GM18517 (cell line): Measurements from ENCODE around the gene TENT4B.

Experiments
- ATAC-seq: cut with Tn5 transposase; IDR thresholded peaks from one replicate; pipeline ENCODE4 v1.9.1; 2021; ENCODE audit warnings: mild to moderate bottlenecking, moderate library complexity; ENCODE audit not compliant: unreplicated experiment

TENT4B gene

GRCh38 chr16:50252874-50253513 lies 99.9 kb downstream of the TENT4B start:
- ATAC-seq, result no peak

GRCh38 chr16:50253514-50253910 lies 100.4 kb downstream of the TENT4B start:
- ATAC-seq, result no peak

GRCh38 chr16:50254072-50254471 lies 101.0 kb downstream of the TENT4B start:
- no peak for ATAC-seq

GRCh38 chr16:50255538-50255937 lies 102.4 kb downstream of the TENT4B start:
- ATAC-seq, result no peak

- no peak for ATAC-seq
Observed at GRCh38 chr16:50256604-50257003, 103.5 kb downstream of the TENT4B start.

GRCh38 chr16:50257876-50258275 lies 104.8 kb downstream of the TENT4B start:
- ATAC-seq, result no peak

GRCh38 chr16:50259334-50260205 lies 106.5 kb downstream of the TENT4B start:
- ATAC-seq, result no peak

- ATAC-seq, result no peak
Observed at GRCh38 chr16:50260206-50261159, 107.4 kb downstream of the TENT4B start.

GRCh38 chr16:50261160-50261706 lies 108.1 kb downstream of the TENT4B start:
- no peak for ATAC-seq

- ATAC-seq, result no peak
Observed at GRCh38 chr16:50261707-50262235, 108.7 kb downstream of the TENT4B start.

- no peak for ATAC-seq
Observed at GRCh38 chr16:50263060-50263909, 110.2 kb downstream of the TENT4B start.

GRCh38 chr16:50263940-50264929 lies 111.1 kb downstream of the TENT4B start:
- no peak for ATAC-seq

GRCh38 chr16:50265260-50265659 lies 112.2 kb downstream of the TENT4B start:
- peak; percentile 42 for ATAC-seq

GRCh38 chr16:50265716-50266336 lies 112.7 kb downstream of the TENT4B start:
- ATAC-seq, result no peak

GRCh38 chr16:50266337-50267091 lies 113.4 kb downstream of the TENT4B start, which contains the start of gene ADCY7:
Gene ADCY7 (plus strand): TSS chr16:50266551. CDS start chr16:50288180, 21,629 bp downstream.
- peak; percentile 79 for ATAC-seq

GRCh38 chr16:50267151-50267631 lies 114.1 kb downstream of the TENT4B start:
- ATAC-seq, result no peak

GRCh38 chr16:50267651-50268050 lies 114.5 kb downstream of the TENT4B start:
- ATAC-seq, result no peak
